Pancreas (tissue), 10 donors: ENCODE results near the gene WSCD2. TPM values are rescaled to one million over a fixed set of nuclear protein-coding genes. Genes with fewer than 3 reads are reported as not detected.

Experiments
- ATAC-seq, 4 donors: fragments of 200-7000 bp; cut with Tn5 transposase; one replicate each; pipeline versions ENCODE4 v1.8.0 to v1.9.1; 2020; ENCODE audit warnings: mild to moderate bottlenecking in 4 of 4, moderate library complexity in 4 of 4
- DNase-seq, 6 donors: peaks; one replicate each; pipeline ENCODE4 v3.0.0-alpha.2; 2020
- FAIRE-seq: peaks from 2 replicates; lab custom pipeline; 2012; peaks lifted over from hg19 to GRCh38; lab: Jason Lieb, UNC
- H3K27ac ChIP-seq, 4 donors: fragments of 200-600 bp; sonication (generic); 1 replicate in 3 of 4; 2 replicates in 1 of 4; pipeline versions ENCODE4 v1.5.0 to v1.8.0; 2020
- H3K27me3 ChIP-seq, 4 donors: fragments of 200-600 bp; one replicate each; pipeline ENCODE4 v1.8.0; 2021
- H3K36me3 ChIP-seq, 3 donors: fragments of 200-600 bp; sonication (generic) in 1 of 3; one replicate each; pipeline versions ENCODE4 v1.5.0 to v1.8.0; 2020 to 2021
- H3K4me1 ChIP-seq, 3 donors: fragments of 200-600 bp; one replicate each; pipeline ENCODE4 v1.8.0; 2021
- H3K4me3 ChIP-seq, 4 donors: fragments of 200-600 bp; sonication (generic) in 2 of 4; one replicate each; pipeline versions ENCODE4 v1.5.0 to v1.8.0; 2020 to 2021
- H3K9me3 ChIP-seq, 4 donors: fragments of 200-600 bp; one replicate each; pipeline ENCODE4 v1.8.0; 2021
- WGBS, 2 donors: extraction: QIAGEN DNeasy Blood & Tissue Kit; methylation state at CpG; one replicate each; pipeline ENCODE4 v1.1.7; 2013; 5-methylcytosine and 5-hydroxymethylcytosine counted together
- intact Hi-C, 3 donors: fragments of 100-400 bp; cut with DNase I; formaldehyde crosslinking; loops; one replicate each; pipeline versions ENCODE4 v1.11.1 to v1.14.2; 2022
- polyA plus RNA-seq, 2 donors: library from polyadenylated mRNA; stranded (reverse); fragments of 200-250 nt; gene quantifications; one replicate each; pipeline ENCODE4 v1.2.3, GENCODE V29; 2013
- total RNA-seq, 6 donors: library from RNA; stranded (reverse); fragmentation: NEBNext Ultra II Directional in 4 of 6; extraction: Animal tissue kit (Norgen Biotek cat#: 25700) in 4 of 6; gene quantifications; one replicate each; pipeline versions ENCODE4 v1.2.1 to v1.2.4, GENCODE V29; 2021 to 2023
- TF ChIP-seq, protein P1 (sequence below), 4 donors: fragments of 200-600 bp; sonication (generic) in 3 of 4; IDR thresholded peaks; one replicate each; pipeline versions ENCODE4 v1.5.0 to v1.8.0; 2021; ENCODE audit warnings: antibody characterized with exemption in 4 of 4
- donor health status: healthy with polysubstance abuse.
- donor health status: DM: no; HTN: no; CAD: no; lungs with moderate emphysema.
- donor health status: DM: no; HTN: no; CAD: no.
- donor health status: control.
- donor health status: control.
- donor health status: Bipolar disorder and iron deficiency.
- donor health status: DM: yes; HTN: yes; CAD: no.
- donor health status: DM: no; HTN: no; CAD: no.
- donor health status: DM: no; HTN: no; CAD: no.
- donor health status: DM: yes; HTN: yes; CAD: no.

WSCD2 gene
- total and polyA plus RNA-seq, 8 donors: 0.14 to 5.8 (median 1.1) TPM; not detected in 1

DNA sequence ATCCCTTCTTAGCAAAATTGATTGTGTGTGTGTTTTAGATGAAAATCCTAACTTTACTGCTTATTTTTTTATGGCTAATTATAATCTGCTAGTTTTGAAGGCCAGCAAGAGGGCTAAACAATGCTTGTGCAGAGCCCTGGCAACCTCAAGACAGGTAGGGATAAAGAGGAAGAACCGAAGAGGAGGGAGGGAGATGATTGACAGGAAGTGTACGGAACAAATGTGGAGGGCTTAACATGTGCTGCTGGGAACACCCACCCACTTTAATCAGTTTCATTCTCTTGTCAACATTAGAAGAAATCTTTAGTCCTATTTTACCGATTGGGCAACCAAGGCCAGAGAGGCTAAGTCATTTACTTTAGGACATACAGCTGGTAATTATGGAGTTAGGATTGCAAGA lies 1.4 kb upstream of the WSCD2 start:
- no peak overlapping the region for H3K27ac ChIP-seq
- DNase-seq (no peak), FAIRE-seq (no peak), ATAC-seq (no peak)
- WGBS, 2 donors: 22 to 25% methylated on average over 3 of the region's 3 CpGs
- no peaks in the 10 kb centered on the region for H3K36me3 ChIP-seq
- intact Hi-C loops: no loop called here
- TF ChIP-seq, protein P1, sequence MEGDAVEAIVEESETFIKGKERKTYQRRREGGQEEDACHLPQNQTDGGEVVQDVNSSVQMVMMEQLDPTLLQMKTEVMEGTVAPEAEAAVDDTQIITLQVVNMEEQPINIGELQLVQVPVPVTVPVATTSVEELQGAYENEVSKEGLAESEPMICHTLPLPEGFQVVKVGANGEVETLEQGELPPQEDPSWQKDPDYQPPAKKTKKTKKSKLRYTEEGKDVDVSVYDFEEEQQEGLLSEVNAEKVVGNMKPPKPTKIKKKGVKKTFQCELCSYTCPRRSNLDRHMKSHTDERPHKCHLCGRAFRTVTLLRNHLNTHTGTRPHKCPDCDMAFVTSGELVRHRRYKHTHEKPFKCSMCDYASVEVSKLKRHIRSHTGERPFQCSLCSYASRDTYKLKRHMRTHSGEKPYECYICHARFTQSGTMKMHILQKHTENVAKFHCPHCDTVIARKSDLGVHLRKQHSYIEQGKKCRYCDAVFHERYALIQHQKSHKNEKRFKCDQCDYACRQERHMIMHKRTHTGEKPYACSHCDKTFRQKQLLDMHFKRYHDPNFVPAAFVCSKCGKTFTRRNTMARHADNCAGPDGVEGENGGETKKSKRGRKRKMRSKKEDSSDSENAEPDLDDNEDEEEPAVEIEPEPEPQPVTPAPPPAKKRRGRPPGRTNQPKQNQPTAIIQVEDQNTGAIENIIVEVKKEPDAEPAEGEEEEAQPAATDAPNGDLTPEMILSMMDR (IDR thresholded peaks at IDR 0.05): no peak
- no peaks in the 10 kb centered on the region for H3K9me3 ChIP-seq
- H3K4me1 ChIP-seq: peaks cover 0 to 4% (median 0%) of the 10 kb centered on the region in 3 donors
- no peak overlapping the region for H3K4me3 ChIP-seq
- peaks cover 0 to 28% (median 10%) of the 10 kb centered on the region in 4 donors for H3K27me3 ChIP-seq

- FAIRE-seq (no peak), ATAC-seq (no peak), DNase-seq (no peak)
- WGBS, 2 donors: 58 to 61% methylated on average over 10 of the region's 10 CpGs
- peaks cover 0 to 28% (median 10%) of the 10 kb centered on the region in 4 donors for H3K27me3 ChIP-seq
- intact Hi-C loops: no loop called here
- TF ChIP-seq, protein P1 (IDR thresholded peaks at IDR 0.05): no peak
- no peak overlapping the region for H3K27ac ChIP-seq
- peaks cover 0 to 4% (median 0%) of the 10 kb centered on the region in 3 donors for H3K4me1 ChIP-seq
- H3K9me3 ChIP-seq: no peaks in the 10 kb centered on the region
- peak overlapping the region in 1 of 4 donors; percentile 37 for H3K4me3 ChIP-seq
- H3K36me3 ChIP-seq: no peaks in the 10 kb centered on the region
Measured at GRCh38 chr12:108128221-108129016, 669 bp upstream of the WSCD2 start.

DNA sequence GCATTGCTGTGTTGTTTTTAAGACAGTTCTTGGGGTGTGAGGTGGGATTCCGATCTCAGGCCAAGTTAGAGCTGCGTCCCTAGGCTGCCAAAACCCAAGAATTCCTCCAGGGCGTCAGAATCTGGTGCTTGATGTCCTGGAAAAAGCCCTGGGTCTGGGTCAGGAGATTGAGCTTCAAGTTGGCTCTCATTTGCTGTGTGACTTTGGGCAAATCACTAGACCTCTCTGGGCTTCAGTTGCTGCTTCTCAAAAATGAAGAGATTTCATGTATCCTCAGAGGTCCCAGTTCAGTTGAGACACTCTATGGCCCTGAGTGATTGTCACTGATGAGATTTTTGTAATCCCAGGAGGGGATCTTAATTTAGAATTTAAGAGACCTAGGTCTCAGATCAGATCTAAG lies 1.9 kb downstream of the WSCD2 start:
- no peak overlapping the region for H3K27ac ChIP-seq
- ATAC-seq (no peak), DNase-seq (no peak), FAIRE-seq (no peak)
- peaks cover 0 to 4% (median 0%) of the 10 kb centered on the region in 3 donors for H3K4me1 ChIP-seq
- H3K27me3 ChIP-seq: peaks cover 0 to 25% (median 10%) of the 10 kb centered on the region in 4 donors
- TF ChIP-seq, protein P1 (IDR thresholded peaks at IDR 0.05): no peak
- H3K9me3 ChIP-seq: no peaks in the 10 kb centered on the region
- H3K4me3 ChIP-seq: no peak overlapping the region
- intact Hi-C loops: no loop called here
- H3K36me3 ChIP-seq: no peaks in the 10 kb centered on the region
- WGBS, 2 donors: 45 to 72% methylated on average over 3 of the region's 3 CpGs

DNA sequence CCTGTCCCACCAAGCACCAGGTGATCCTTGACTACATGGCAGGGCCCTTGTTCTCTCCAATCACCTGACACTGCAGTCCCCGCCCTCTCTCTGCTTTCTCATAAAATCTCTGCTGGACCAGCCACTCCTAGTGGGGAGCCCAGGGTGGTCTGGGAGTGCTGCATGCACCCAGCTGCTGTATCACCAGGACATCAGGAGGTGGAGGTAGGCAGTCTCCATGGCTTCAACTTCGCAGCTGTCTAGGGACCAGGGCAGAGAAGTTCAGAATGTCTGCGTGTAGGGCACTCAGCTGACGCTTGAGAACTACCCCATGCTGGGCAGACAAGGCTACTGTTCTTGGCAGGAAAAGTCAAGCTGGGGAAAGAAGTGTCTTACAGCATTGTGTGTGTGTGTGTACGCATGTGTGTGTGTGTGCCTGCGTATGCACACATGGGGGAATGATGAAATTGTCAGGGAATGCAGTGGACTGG lies 2.6 kb downstream of the WSCD2 start:
- Histone ChIP-seq H3K27ac (no peak overlapping the region), H3K9me3 (no peaks in the 10 kb centered on the region), H3K36me3 (no peaks in the 10 kb centered on the region), H3K4me3 (no peak overlapping the region), H3K27me3 (peaks cover 0 to 19% (median 9%) of the 10 kb centered on the region in 4 donors), H3K4me1 (peaks cover 0 to 4% (median 0%) of the 10 kb centered on the region in 3 donors)
- 24 to 41% methylated on average over 6 of the region's 6 CpGs for WGBS, 2 donors
- FAIRE-seq (no peak), DNase-seq (no peak), ATAC-seq (no peak)
- TF ChIP-seq, protein P1 (IDR thresholded peaks at IDR 0.05): no peak
- intact Hi-C loops: no loop called here

- FAIRE-seq: no peak
- Histone ChIP-seq H3K27me3 (peaks cover 0 to 6% (median 3%) of the 10 kb centered on the region in 4 donors), H3K4me1 (peaks cover 0 to 4% (median 0%) of the 10 kb centered on the region in 3 donors), H3K9me3 (no peaks in the 10 kb centered on the region), H3K27ac (no peak overlapping the region), H3K4me3 (no peak overlapping the region), H3K36me3 (no peaks in the 10 kb centered on the region)
- 27 to 38% methylated on average over 7 of the region's 7 CpGs for WGBS, 2 donors
- ATAC-seq: no peak
- TF ChIP-seq, protein P1 (IDR thresholded peaks at IDR 0.05): no peak
- intact Hi-C loops: no loop called here
- DNase-seq: no peak
Measured at GRCh38 chr12:108133482-108133881, 4.4 kb downstream of the WSCD2 start.
